HEK293T (cell line): ENCODE measurements around the gene BTBD1.

Source experiments
- CTCF ChIA-PET: fragments of 350-600 bp; formaldehyde crosslinking; extraction: SDS; loops from one replicate; lab custom pipeline; 2021; ENCODE audit warnings: antibody characterized with exemption, inconsistent platforms; lab: Yijun Ruan, JAX
- POLR2A ChIA-PET: fragments of 350-600 bp; formaldehyde crosslinking; extraction: SDS; loops from one replicate; lab custom pipeline; 2020; ENCODE audit warnings: antibody characterized with exemption, inconsistent platforms; lab: Yijun Ruan, JAX
- DNase-seq: peaks from one replicate; pipeline ENCODE4 v3.0.0; 2012; ENCODE audit warnings: mixed read lengths; ENCODE audit errors: extremely low spot score
- ARNT ChIP-seq: fragments of 450-650 bp; IDR thresholded peaks from 2 replicates; pipeline ENCODE4 v1.6.1; 2017; ENCODE audit warnings: mild to moderate bottlenecking
- BHLHE40 ChIP-seq: fragments of 450-650 bp; IDR thresholded peaks from 2 replicates; pipeline ENCODE4 v1.6.1; 2016; ENCODE audit warnings: mild to moderate bottlenecking, moderate library complexity, borderline replicate concordance
- CTBP1 ChIP-seq: fragments of 450-650 bp; IDR thresholded peaks from 2 replicates; pipeline ENCODE4 v1.6.1; 2016; ENCODE audit warnings: borderline replicate concordance
- ELF4 ChIP-seq: fragments of 450-650 bp; IDR thresholded peaks from 2 replicates; pipeline ENCODE4 v1.6.1; 2017; ENCODE audit warnings: antibody characterized with exemption
- FOXA1 ChIP-seq: fragments of 450-650 bp; IDR thresholded peaks from 2 replicates; pipeline ENCODE4 v1.6.1; 2016; ENCODE audit warnings: mild to moderate bottlenecking
- FOXK2 ChIP-seq: fragments of 450-650 bp; IDR thresholded peaks from 2 replicates; pipeline ENCODE4 v1.6.1; 2016; ENCODE audit warnings: mild to moderate bottlenecking
- FOXM1 ChIP-seq: fragments of 450-650 bp; IDR thresholded peaks from 2 replicates; pipeline ENCODE4 v1.6.1; 2017; ENCODE audit warnings: mild to moderate bottlenecking, borderline replicate concordance
- HDGF ChIP-seq: fragments of 450-650 bp; IDR thresholded peaks from 2 replicates; pipeline ENCODE4 v1.6.1; 2017; ENCODE audit warnings: antibody characterized with exemption, borderline replicate concordance
- L3MBTL2 ChIP-seq: fragments of 450-650 bp; conservative IDR thresholded peaks from 2 replicates; pipeline ENCODE4 v1.6.1; 2016; ENCODE audit warnings: mild to moderate bottlenecking
- LEF1 ChIP-seq: fragments of 450-650 bp; IDR thresholded peaks from 2 replicates; pipeline ENCODE4 v1.6.1; 2017; ENCODE audit warnings: mild to moderate bottlenecking, borderline replicate concordance
- NFRKB ChIP-seq: fragments of 450-650 bp; IDR thresholded peaks from 2 replicates; pipeline ENCODE4 v1.6.1; 2016; ENCODE audit warnings: mild to moderate bottlenecking, moderate library complexity
- PKNOX1 ChIP-seq: fragments of 450-650 bp; IDR thresholded peaks from 2 replicates; pipeline ENCODE4 v1.6.1; 2016
- SP1 ChIP-seq: fragments of 450-650 bp; IDR thresholded peaks from 2 replicates; pipeline ENCODE4 v1.6.1; 2017
- SUZ12 ChIP-seq: fragments of 450-650 bp; IDR thresholded peaks from 2 replicates; pipeline ENCODE4 v1.6.1; 2016; ENCODE audit warnings: mild to moderate bottlenecking
- TARDBP ChIP-seq: fragments of 450-650 bp; IDR thresholded peaks from 2 replicates; pipeline ENCODE4 v1.6.1; 2016
- ZNF384 ChIP-seq: fragments of 450-650 bp; IDR thresholded peaks from 2 replicates; pipeline ENCODE4 v1.6.1; 2016

BTBD1 gene

GRCh38 chr15:82972990-82973389 lies 94.1 kb downstream of the BTBD1 start:
- CTCF ChIA-PET: no interaction called here
- no peak for DNase-seq
- TF ChIP-seq HDGF: no peak
- TF ChIP-seq CTBP1: no peak
- no peak for TF ChIP-seq BHLHE40
- TF ChIP-seq LEF1: no peak
- no peak for TF ChIP-seq ZNF384
- TF ChIP-seq SUZ12: no peak
- POLR2A ChIA-PET: no interaction called here

DNA sequence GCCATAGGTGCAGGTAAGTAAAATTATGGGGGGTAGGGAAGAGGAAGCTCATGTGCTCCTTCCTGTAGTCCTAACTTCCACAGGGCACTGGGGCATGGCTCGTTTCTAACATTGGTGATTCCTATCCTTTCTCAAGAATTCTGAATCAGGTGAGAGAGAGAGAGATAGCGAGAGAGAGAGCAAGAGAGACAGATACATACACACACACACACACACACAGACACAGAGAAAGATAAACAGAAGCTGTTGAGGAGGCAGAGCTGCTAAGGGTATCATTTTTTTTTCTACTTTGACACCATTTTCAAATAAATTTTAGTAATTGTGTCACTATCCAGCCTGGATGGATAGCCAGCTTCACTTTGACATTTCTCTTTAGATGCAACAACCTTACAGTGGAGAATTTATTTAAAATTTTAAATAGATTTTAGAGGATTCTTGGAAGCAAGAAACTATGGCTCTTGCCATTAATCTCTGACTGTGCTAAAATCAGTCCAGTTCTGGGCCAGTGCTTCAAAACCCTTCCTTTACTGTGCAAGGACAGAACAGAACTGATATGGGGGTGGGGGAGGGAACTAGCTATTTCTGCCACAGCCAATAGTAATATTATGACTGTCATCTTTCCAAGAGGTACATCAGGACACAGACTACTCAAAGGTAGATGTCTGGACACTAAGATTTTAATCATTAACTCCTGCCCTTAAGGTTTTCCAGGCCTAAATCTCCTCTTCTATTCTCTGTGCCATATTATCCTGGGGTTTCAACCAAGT lies 95.7 kb downstream of the BTBD1 start:
- CTCF ChIA-PET: interaction anchor here (0.7 to 1.0 kb wide), 2 partner anchors 10 to 40 kb away, joined by 5 to 9 read pairs; partner anchors contain the start of gene C15orf40
- TF ChIP-seq FOXM1 (no peak), TARDBP (no peak), FOXK2 (no peak), SUZ12 (no peak), ZNF384 (no peak), NFRKB (no peak), CTBP1 (no peak), BHLHE40 (no peak), PKNOX1 (no peak), ELF4 (no peak), FOXA1 (no peak), HDGF (no peak), ARNT (no peak), L3MBTL2 (no peak), LEF1 (no peak)
- POLR2A ChIA-PET: interaction anchor here (0.8 to 2.4 kb wide), 3 partner anchors 10 to 15 kb away, joined by 3 to 13 read pairs (median 3); partner anchors contain the start of gene RAMAC
- no peak for DNase-seq

DNA sequence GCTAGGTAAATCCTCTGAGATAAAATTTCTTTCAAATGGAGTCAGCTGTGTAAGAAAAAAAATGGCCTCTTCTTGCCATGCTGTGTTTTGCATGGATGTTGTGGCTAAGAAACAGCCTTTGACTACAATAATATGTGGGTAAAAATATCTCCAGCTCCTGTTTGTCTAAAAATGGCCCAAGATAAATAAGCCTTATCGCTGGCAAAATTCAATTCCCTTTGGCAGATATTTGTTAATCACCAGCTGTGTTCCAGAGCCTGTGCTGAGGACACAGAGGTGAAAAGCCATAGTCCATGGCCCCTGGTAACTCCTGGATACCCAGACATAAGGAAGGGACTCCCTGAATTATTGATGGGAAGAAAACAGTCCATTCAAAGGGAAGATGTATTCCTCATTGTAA lies 96.4 kb downstream of the BTBD1 start:
- TF ChIP-seq LEF1: no peak
- TF ChIP-seq ZNF384: no peak
- no peak for TF ChIP-seq FOXM1
- TF ChIP-seq L3MBTL2: no peak
- no peak for TF ChIP-seq TARDBP
- no peak for TF ChIP-seq BHLHE40
- no peak for TF ChIP-seq FOXA1
- no peak for TF ChIP-seq CTBP1
- TF ChIP-seq FOXK2: no peak
- no peak for TF ChIP-seq SUZ12
- TF ChIP-seq ELF4: no peak
- no peak for TF ChIP-seq HDGF
- no peak for TF ChIP-seq ARNT
- no peak for TF ChIP-seq SP1
- TF ChIP-seq PKNOX1: no peak
- TF ChIP-seq NFRKB: no peak
- CTCF ChIA-PET: interaction anchor here (0.7 kb wide), 1 partner anchor 9 kb away, joined by 9 read pairs; no protein-coding TSS in a partner anchor
- POLR2A ChIA-PET: interaction anchor here (0.8 to 2.4 kb wide), 2 partner anchors 13 to 15 kb away, joined by 3 to 13 read pairs; partner anchors contain the start of gene RAMAC
- DNase-seq: no peak

DNA sequence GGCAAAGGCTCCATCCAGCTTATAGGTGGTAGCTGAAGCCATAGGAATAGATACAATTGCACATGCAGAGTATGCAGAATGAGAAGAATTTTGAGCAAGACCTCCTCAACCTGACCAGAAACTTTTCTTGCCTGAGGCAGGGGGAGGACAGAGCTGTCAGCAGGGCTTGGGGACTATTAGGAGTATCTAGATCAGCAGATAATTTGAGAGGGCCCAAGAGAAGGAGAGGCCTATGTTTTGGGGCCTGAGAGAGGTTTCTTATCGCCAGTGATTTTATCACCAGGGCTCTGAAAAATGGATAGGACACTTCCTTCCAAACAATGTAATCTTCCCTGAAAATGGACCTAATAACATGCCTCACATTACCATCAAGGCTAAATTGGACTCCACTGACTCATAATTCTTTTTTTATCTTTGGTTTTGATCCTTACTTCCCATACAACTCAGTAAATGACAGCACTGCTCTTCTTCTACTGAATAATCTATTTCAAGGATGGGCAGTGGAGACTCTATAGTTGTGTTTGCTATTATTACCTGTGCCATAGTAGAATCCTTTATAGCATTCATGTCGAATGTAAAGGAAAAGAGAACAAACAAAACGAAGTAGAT lies 96.9 kb downstream of the BTBD1 start:
- no peak for TF ChIP-seq SP1
- ChIA-PET POLR2A (interaction anchor here (2.4 kb wide), 1 partner anchor 16 kb away, joined by 13 read pairs; the partner anchor contains the start of gene RAMAC), CTCF (no interaction called here)
- DNase-seq: no peak

- TF ChIP-seq TARDBP (no peak), LEF1 (no peak), ZNF384 (no peak), HDGF (no peak), FOXK2 (no peak), ELF4 (no peak), FOXA1 (no peak), L3MBTL2 (no peak), SUZ12 (no peak), CTBP1 (no peak), FOXM1 (no peak), SP1 (no peak), BHLHE40 (no peak), NFRKB (no peak), ARNT (no peak), PKNOX1 (no peak)
- POLR2A ChIA-PET: interaction anchor here (0.7 to 1.0 kb wide), 2 partner anchors 17 to 430 kb away, joined by 3 to 4 read pairs; partner anchors contain the start of gene RAMAC
- CTCF ChIA-PET: interaction anchor here (0.7 to 1.1 kb wide), 2 partner anchors 26 to 71 kb away, joined by 3 read pairs; no protein-coding TSS in a partner anchor
- no peak for DNase-seq
These were observed 97.7 kb downstream of the BTBD1 start for GRCh38 chr15:82969353-82969752.
